GM11168 (cell line): ENCODE data around the gene PCDH9.

Experiments used
- in situ Hi-C: fragments of 300-500 bp; cut with MboI; formaldehyde crosslinking; loops from one replicate; pipeline ENCODE4 v1.12.0; 2022; ENCODE audit warnings: low sequenced_read_pairs; ENCODE audit not compliant: unreplicated experiment

PCDH9 gene

DNA sequence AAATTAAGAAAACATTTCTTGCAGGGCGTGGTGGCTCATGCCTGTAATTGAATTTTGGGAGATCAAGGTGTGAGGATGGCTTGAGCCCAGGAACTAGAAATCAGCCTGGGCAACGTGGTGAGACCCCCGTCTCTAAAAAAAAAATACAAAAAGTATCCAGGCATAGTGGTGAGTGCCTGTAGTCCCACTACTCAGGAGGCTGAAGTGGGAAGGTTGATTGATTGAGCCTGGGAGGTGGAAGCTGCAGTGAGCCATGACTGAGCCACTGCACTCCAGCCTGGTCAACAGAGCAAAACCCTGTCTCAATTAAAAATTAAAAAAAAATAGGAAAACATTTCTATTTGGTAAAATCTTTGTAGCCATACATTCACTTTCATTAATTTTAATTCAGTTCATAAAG is 526.5 kb downstream of the PCDH9 start:
- in situ Hi-C loops, result no loop called here

DNA sequence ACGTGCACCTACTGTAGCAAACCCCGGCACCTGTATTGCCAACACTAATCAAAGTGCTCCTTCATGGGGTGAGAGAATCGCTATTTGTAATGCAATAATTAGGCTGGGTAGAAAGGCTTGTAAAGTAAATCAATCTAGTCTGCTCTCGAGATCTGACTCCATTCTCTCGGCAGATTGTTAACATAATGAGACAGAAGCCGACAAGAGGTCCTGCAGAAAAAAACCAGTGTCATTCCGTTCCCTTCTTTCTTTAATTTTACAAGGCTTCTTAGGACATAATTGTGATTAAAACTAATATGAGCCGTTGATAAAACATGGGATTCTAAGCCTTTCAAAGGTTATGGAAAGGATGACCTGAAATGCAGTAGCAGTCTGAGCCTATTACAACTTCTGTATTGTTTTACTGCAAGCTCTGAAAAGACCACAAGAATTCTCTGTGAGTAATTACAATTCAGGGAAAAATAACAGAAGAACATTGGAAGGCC is 530.0 kb downstream of the PCDH9 start:
- in situ Hi-C loops, result no loop called here

GRCh38 chr13:66693656-66694055 is 536.5 kb downstream of the PCDH9 start:
- in situ Hi-C loops, result no loop called here

DNA sequence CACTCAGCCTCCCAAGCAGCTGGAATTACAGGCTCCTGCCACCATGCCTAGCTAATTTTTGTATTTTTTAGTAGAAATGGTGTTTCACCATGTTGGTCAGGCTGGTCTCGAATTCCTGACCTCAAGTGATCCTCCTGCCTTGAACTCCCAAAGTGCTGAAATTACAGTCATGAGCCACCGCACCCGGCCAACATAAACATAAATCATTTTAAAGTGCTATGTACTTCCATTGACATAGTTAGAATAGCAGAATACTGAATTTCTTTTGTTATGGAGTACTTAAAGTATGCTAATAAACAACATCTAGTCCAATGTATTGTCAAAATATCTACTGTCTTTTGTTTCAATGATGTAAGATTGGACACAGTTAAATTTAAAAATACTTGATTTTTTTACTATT is 539.0 kb downstream of the PCDH9 start:
- in situ Hi-C loops, result no loop called here

GRCh38 chr13:66689628-66690027 is 540.5 kb downstream of the PCDH9 start:
- in situ Hi-C loops, result no loop called here

GRCh38 chr13:66689037-66689619 is 541.0 kb downstream of the PCDH9 start:
- in situ Hi-C loops, result no loop called here

DNA sequence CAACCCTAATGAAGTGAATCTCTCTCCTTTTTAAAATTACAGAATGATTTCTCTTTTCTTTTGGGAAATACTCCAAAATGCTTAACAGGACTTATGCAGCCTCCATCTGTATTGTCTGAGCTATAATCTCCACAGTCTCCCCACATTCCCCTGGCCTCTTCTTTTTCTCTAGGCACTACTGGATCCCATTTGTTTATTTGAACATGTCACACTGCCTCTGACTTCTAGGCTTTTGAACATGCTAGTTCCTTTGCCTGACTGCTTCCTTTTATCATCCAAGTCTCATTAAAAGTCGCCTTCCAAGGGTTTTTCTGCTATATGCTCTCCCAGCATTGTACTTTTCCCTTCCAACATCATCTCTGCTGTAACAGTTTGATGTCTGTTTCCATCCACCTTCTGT is 548.7 kb downstream of the PCDH9 start:
- in situ Hi-C loops, result no loop called here

DNA sequence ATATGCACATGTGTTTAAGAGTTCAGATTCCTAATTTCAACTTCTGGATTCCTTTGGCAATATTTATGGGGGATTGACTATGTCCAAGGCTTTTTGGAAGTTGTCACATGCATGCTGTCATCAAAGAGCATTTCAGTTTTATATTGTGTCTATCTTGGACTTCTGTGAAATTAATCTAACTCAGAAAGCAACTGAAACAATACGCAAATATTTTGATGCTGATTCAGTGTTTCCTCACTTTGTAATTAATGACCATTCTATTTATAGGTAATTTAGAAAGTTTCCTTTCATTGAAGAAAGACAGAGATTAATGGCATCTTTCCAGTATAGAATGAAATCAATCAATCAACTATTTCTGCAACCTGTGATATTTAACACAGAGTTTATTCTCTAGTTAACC is 550.1 kb downstream of the PCDH9 start:
- in situ Hi-C loops, result no loop called here

DNA sequence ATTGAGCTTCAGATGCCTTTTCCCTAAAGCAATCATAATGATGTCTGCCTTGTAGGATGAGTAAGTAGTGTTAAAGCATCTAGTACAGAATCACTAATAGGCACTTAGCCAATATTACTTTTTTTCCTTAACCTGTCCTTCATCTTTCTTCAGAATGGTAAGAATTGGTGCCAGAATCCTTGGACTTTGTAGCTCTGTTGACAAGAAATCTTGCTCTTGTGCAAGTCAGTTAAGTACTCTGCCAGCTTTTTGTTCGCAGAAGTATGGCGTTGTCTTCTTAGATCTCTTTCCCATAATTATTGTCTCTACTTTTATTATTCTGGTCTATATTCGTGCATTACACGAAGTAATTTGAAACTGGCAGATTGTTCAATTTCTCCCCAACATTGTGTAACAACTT is 554.5 kb downstream of the PCDH9 start:
- in situ Hi-C loops, result no loop called here

DNA sequence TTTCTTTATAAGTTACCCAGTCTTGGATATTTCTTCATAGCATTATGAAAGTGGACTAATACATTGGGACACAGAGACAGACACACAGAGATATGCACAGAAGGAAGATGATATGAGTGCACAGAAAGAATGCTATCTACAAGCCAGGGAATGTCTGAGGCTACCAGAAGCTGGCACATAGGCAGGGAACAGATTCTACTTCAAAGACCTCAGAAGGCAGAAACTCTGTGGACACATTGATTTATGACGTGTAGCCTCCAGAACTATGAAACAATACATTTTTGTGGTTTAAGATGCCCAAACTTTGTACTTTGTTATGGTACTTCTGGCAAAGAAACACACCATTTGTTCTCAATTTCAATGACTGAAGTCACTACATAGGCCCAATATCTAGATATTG is 556.7 kb downstream of the PCDH9 start:
- in situ Hi-C loops, result no loop called here

DNA sequence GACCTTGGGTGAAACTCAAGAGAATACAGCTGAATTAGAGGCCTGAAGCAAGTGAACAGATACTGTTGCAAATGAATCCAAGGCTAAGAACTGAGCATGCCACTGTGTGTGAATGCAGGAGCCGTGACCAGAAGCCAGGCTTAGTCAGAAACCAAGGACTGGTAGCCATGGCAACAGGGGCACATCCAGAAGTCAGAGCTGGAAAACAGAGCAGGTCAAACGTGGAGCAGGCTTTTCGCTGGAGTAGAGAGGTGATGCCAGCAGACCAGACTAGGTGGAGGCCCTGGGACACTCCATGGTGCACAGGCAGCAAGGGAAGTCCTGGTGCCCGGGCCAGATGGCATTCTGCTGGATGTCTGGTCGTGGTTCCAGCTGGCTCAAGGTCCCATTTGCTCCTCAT is 564.1 kb downstream of the PCDH9 start:
- in situ Hi-C loops, result no loop called here

DNA sequence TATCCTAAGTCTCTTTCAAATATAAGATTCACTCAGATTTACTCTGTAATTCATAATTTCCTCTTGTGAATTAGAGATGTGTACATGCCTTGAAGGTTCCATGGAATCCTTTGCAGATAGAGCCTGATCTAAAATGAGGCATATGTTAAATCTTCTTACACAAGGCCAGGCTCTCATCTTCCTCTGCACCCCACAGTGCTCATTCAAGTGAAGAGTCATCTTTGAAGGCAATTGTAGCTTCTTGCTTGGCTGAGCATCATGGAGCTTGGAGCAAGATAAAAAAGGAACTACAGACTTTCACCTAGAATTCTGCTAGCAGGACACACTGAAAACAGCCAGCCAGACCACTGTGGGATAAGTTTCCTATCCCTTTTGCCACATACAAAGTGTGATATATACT is 566.4 kb downstream of the PCDH9 start:
- in situ Hi-C loops, result no loop called here

DNA sequence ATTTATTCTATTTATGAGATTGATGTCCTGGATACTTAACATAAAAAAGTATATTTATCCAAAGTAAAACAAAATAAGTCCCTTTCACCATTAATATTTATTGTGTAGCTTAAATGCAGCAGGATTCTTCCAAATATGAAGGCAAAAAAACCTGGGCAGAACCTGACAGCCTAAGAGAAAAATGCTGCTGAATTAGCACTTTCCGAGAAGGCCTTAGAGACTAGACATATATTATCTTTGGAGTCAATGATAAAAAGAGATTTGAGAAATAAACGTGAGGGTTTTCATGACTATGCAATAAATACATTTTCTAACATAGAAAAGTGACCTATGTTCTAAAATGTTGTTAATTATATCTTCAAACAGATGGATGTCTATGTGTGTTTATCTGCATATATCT is 566.9 kb downstream of the PCDH9 start:
- in situ Hi-C loops, result no loop called here

- in situ Hi-C loops, result no loop called here
These were observed 568.8 kb downstream of the PCDH9 start for GRCh38 chr13:66661336-66661735.

DNA sequence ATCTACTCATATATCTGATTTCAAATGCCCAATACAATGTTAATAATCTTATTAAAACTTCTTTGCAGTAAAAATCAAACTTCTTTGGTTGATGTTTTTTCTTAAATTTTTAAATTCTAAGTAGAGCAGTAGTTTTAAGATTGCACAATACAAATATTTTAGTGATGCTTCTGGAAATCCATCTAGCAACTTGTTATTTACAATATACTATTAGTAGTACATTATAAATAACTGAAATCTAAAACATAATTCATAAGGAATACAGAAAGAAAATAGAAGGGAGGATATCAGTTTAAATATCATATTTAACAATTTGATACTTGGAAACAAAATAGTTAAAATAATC is 569.7 kb downstream of the PCDH9 start:
- in situ Hi-C loops, result no loop called here

DNA sequence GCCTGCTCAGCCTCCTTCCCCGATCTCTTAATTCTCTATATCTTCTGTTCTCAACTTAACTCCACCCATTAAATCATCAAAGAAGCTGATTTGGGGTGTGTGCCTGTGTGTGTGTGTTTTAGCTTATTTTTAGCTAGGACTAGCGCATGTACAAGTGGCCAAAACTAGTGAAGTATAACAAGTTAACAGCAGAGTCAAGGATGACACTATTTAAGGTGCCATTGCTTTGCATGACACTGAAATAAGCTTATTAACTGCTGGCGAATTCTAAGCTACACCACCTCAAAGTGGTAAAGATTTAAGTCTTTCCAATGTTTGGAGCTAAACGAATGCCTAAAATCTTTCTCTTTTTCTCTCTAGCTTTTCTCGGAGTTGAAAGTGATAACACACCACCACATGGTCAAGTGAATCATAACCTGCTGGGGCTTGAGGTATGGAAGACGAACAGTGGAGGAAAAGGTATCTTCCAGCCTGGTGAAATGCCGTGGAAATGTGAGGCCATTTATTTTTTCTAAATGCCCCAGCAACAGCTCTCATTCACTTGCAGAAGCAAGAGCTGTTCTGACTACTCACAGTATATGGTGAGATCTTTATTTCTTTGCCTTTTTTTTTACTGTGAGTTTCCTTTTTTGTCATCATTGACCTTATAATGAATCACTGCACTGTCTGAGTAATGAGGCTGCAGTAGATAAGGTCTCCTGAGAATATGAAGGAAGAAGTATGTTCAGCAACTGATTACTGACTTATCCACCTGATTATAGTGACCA is 570.3 kb downstream of the PCDH9 start:
- in situ Hi-C loops, result no loop called here

GRCh38 chr13:66659286-66659685 is 570.9 kb downstream of the PCDH9 start:
- in situ Hi-C loops, result no loop called here

GRCh38 chr13:66657165-66657881 is 572.8 kb downstream of the PCDH9 start:
- in situ Hi-C loops, result no loop called here

GRCh38 chr13:66655847-66656454 is 574.2 kb downstream of the PCDH9 start:
- in situ Hi-C loops, result no loop called here

DNA sequence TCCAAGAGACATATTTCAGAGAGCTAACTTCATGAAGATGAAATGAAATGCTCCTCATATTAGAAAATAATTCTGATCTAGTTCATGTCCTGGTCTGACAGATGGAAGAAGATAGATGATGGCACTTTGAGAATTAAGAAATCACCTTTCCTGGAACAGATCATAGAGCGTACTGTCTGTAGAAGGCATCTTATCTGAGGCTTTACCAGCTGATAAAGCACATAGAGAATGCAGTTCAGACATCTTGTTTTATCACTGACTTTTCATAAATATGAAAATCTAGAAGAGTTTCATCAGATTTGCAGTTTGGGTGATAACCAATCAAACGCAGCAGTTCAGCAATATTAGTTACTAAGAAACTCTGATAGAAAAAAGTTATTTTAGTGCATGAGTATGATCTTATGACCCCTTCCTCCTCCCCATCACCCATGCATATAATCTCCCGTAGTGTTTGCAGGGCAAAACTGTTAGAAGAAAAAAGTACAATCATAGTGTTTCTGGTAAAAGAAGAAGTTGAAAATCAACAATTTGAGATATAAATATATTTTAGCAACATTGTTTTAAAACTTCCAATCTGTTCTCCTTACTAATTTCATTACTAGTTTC is 585.2 kb downstream of the PCDH9 start:
- in situ Hi-C loops, result no loop called here

DNA sequence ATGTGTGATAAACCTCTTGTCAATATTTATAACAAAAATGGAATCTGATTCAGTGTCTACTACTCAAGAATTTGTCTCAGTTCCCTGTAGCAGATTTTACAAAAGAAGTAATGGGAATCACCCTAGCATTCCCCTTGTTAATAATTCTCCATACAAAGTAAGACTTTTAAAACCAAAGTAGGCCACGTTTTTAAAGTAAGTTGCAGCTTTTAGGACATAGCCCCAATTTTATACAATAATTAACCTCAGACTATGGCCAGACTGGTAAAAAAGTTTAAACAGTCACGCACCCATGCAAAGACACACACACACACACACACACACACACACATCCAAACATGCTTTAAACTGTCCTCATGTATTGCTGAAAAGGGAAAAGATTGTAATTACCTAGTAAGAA is 589.9 kb downstream of the PCDH9 start:
- in situ Hi-C loops, result no loop called here
